CD4-positive, alpha-beta T cell (primary cell): ENCODE data around the gene MBNL2. TPM values are rescaled to one million over a fixed set of nuclear protein-coding genes. Genes with fewer than 3 reads are reported as not detected.

ENCODE experiments used
- ATAC-seq: fragments of 200-7000 bp; cut with Tn5 transposase; one replicate; pipeline ENCODE4 v1.10.0; 2022; ENCODE audit warnings: mild to moderate bottlenecking; ENCODE audit not compliant: poor library complexity
- CTCF ChIA-PET: fragments of 350-600 bp; sonication (Branson Sonifier 250); formaldehyde crosslinking; loops from one replicate; lab custom pipeline; 2021; ENCODE audit warnings: antibody characterized with exemption, inconsistent platforms; lab: Charles Lee
- POLR2A ChIA-PET: fragments of 350-600 bp; sonication (Branson Sonifier 250); formaldehyde crosslinking; loops from one replicate; lab custom pipeline; 2021; ENCODE audit warnings: antibody characterized with exemption, inconsistent platforms; lab: Charles Lee
- DNase-seq, 14 experiments: peaks; one replicate each; pipeline ENCODE4 v3.0.0-alpha.2; 2013 to 2020; ENCODE audit warnings: mixed read lengths in 2 of 14
- H3K27ac ChIP-seq, 2 donors: one replicate each; pipeline versions ENCODE4 v1.5.1 to v1.7.0; 2013; ENCODE audit warnings: low read length in 2 of 2, low read depth in 1 of 2, mild to moderate bottlenecking in 1 of 2
- H3K27me3 ChIP-seq, 2 experiments: 1 replicate in 1 of 2; 2 replicates in 1 of 2; pipeline versions ENCODE4 v1.6.1 to v1.7.0; 2013; ENCODE audit warnings: low read length in 2 of 2, control low read depth in 1 of 2, mild to moderate bottlenecking in 1 of 2, moderate library complexity in 1 of 2; ENCODE audit not compliant: insufficient read depth in 2 of 2, control insufficient read depth in 1 of 2
- H3K36me3 ChIP-seq: one replicate; pipeline ENCODE4 v1.6.1; 2013; ENCODE audit warnings: low read length, control low read depth; ENCODE audit not compliant: insufficient read depth
- H3K4me1 ChIP-seq: one replicate; pipeline ENCODE4 v1.6.1; 2013; ENCODE audit warnings: low read length, control low read depth; ENCODE audit not compliant: insufficient read depth
- H3K4me3 ChIP-seq: one replicate; pipeline ENCODE4 v1.5.1; 2013; ENCODE audit warnings: mild to moderate bottlenecking, low read length, moderate library complexity
- H3K9me3 ChIP-seq, 2 experiments: 1 replicate in 1 of 2; 2 replicates in 1 of 2; pipeline versions ENCODE4 v1.6.1 to v1.7.0; 2013; ENCODE audit warnings: low read length in 2 of 2, mild to moderate bottlenecking in 2 of 2, control low read depth in 1 of 2, moderate library complexity in 1 of 2; ENCODE audit not compliant: control insufficient read depth in 1 of 2, insufficient read depth in 1 of 2
- H3K27ac Mint-ChIP-seq: one replicate; pipeline ENCODE4 v1.8.0; 2020; ENCODE audit warnings: mixed read lengths
- H3K27me3 Mint-ChIP-seq: one replicate; pipeline ENCODE4 v1.8.0; 2021; ENCODE audit warnings: mixed read lengths
- H3K36me3 Mint-ChIP-seq: one replicate; pipeline ENCODE4 v1.8.0; 2021; ENCODE audit warnings: low read depth, mixed read lengths
- H3K4me1 Mint-ChIP-seq: one replicate; pipeline ENCODE4 v1.8.0; 2021; ENCODE audit warnings: low read depth, mixed read lengths
- H3K4me3 Mint-ChIP-seq: one replicate; pipeline ENCODE4 v1.8.0; 2020; ENCODE audit warnings: mild to moderate bottlenecking, mixed read lengths
- H3K9me3 Mint-ChIP-seq: one replicate; pipeline ENCODE4 v1.8.0; 2020; ENCODE audit warnings: mixed read lengths
- CTCF ChIP-seq: fragments of 200-600 bp; IDR thresholded peaks from one replicate; pipeline ENCODE4 v1.8.0; 2022; ENCODE audit warnings: antibody characterized with exemption, mild to moderate bottlenecking
- intact Hi-C, 2 experiments: fragments of 100-400 bp; cut with DNase I in 1 of 2; cut with micrococcal nuclease in 1 of 2; formaldehyde crosslinking; loops; one replicate each; pipeline versions ENCODE4 v1.15.1 to v1.9.0; 2023 to 2025; cut with DNase I, micrococcal nuclease
- total RNA-seq, 174 experiments: library from RNA in 2 of 174; stranded (reverse) in 2 of 174; gene quantifications; one replicate each; pipeline ENCODE4 v1.2.3 and lab custom pipeline; 2021 to 2026

The MBNL2 gene
- total RNA-seq, 2 experiments from 2014 or later = 35.9 to 36.0 TPM

DNA sequence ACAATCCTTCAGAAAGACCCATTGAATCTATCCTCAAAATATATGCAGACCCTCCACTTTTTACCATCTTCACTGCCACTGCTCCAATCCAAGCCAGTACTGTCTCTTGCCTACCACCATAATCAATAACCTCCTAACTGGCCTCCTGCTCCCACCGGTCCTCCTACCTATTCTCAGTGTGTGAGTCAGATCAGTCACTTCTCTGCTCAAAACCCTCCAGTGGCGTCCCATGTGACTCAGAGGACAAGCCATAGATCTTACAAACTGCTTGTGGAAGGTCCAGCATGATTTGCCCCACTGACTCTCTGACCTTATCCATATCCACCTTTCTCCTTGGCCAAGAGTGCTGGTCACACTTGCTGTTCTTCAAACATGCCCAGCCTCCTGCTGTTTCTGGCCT, 23.4 kb upstream of the MBNL2 start:
- Mint-ChIP-seq H3K4me3 (no peak overlapping the region), H3K27ac (no peak overlapping the region), H3K9me3 (no peaks in the 10 kb centered on the region), H3K4me1 (no peaks in the 10 kb centered on the region), H3K27me3 (no peaks in the 10 kb centered on the region), H3K36me3 (no peaks in the 10 kb centered on the region)
- H3K27me3 ChIP-seq = no peaks in the 10 kb centered on the region
- CTCF ChIA-PET = no interaction called here
- no peaks in the 10 kb centered on the region for H3K4me1 ChIP-seq
- no peak for TF ChIP-seq CTCF
- no peak for ATAC-seq
- no peak for DNase-seq
- H3K27ac ChIP-seq = no peak overlapping the region
- no peaks in the 10 kb centered on the region for H3K36me3 ChIP-seq
- no peaks in the 10 kb centered on the region for H3K9me3 ChIP-seq
- intact Hi-C loops = no loop called here
- POLR2A ChIA-PET = no interaction called here
- H3K4me3 ChIP-seq = no peak overlapping the region

GRCh38 chr13:97199451-97199850, 22.7 kb upstream of the MBNL2 start:
- ATAC-seq (no peak), DNase-seq (no peak)
- H3K4me3 Mint-ChIP-seq = no peak overlapping the region
- no peaks in the 10 kb centered on the region for H3K27me3 Mint-ChIP-seq
- no peaks in the 10 kb centered on the region for H3K36me3 Mint-ChIP-seq
- CTCF ChIA-PET = no interaction called here
- no peaks in the 10 kb centered on the region for H3K36me3 ChIP-seq
- no peaks in the 10 kb centered on the region for H3K9me3 Mint-ChIP-seq
- TF ChIP-seq CTCF = no peak
- no peaks in the 10 kb centered on the region for H3K9me3 ChIP-seq
- H3K4me3 ChIP-seq = no peak overlapping the region
- no peak overlapping the region for H3K27ac ChIP-seq
- intact Hi-C loops = no loop called here
- no peak overlapping the region for H3K27ac Mint-ChIP-seq
- no peaks in the 10 kb centered on the region for H3K4me1 ChIP-seq
- no peaks in the 10 kb centered on the region for H3K27me3 ChIP-seq
- POLR2A ChIA-PET = no interaction called here
- H3K4me1 Mint-ChIP-seq = no peaks in the 10 kb centered on the region

DNA sequence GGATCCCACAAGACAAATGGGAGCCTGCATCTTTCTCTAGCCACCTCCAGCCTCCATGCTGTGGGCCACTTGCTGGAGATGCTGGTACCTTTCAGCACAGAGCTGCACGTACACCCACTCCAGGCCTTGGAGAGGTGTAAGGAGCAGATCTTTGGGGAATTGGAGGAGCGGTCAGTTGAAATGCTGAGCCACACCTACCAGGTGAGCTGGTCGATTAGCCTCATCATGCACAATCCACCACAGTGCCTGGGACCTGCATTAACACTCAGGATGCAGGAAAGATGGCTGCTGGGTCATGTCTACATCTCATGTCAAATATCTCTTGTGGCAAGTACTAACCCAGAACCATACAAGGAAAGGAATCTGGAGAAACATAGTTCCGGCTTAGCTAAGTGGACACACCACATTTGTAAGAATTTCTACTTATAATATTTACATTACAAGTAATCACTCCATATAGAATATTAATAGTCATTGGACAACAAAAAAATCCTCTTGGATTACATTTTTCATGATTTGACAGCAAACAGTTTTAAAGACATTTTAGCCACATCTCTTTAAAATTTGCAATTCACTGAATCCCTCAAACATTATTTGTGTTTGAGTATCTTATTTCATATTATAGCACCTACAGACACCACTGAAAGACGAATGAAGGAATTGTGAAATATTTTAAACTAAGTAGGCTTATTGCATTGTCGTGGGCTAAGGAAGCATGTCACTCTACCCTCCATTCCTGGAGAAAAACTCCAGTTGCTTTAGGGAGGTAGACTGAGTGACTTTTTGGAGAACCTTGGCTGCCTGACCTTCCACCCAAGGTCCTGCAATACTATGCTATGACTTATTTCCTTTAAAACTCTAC, 21.8 kb upstream of the MBNL2 start:
- Histone ChIP-seq H3K4me1 (no peaks in the 10 kb centered on the region), H3K36me3 (no peaks in the 10 kb centered on the region), H3K4me3 (no peak overlapping the region), H3K27me3 (no peaks in the 10 kb centered on the region), H3K27ac (no peak overlapping the region), H3K9me3 (no peaks in the 10 kb centered on the region)
- H3K27ac Mint-ChIP-seq = no peak overlapping the region
- H3K9me3 Mint-ChIP-seq = no peaks in the 10 kb centered on the region
- CTCF ChIA-PET = no interaction called here
- DNase-seq = no peak
- no peak overlapping the region for H3K4me3 Mint-ChIP-seq
- POLR2A ChIA-PET = no interaction called here
- no peaks in the 10 kb centered on the region for H3K36me3 Mint-ChIP-seq
- intact Hi-C loops = no loop called here
- no peak for TF ChIP-seq CTCF
- H3K27me3 Mint-ChIP-seq = no peaks in the 10 kb centered on the region
- no peaks in the 10 kb centered on the region for H3K4me1 Mint-ChIP-seq
- no peak for ATAC-seq
